ENCODE measurements around the gene SLC19A1. TPM values are rescaled to one million over a fixed set of nuclear protein-coding genes. Genes with fewer than 3 reads are reported as not detected.

Gene SLC19A1
- total RNA-seq, 1 experiment from 2014 or later, result 4.3 TPM

DNA sequence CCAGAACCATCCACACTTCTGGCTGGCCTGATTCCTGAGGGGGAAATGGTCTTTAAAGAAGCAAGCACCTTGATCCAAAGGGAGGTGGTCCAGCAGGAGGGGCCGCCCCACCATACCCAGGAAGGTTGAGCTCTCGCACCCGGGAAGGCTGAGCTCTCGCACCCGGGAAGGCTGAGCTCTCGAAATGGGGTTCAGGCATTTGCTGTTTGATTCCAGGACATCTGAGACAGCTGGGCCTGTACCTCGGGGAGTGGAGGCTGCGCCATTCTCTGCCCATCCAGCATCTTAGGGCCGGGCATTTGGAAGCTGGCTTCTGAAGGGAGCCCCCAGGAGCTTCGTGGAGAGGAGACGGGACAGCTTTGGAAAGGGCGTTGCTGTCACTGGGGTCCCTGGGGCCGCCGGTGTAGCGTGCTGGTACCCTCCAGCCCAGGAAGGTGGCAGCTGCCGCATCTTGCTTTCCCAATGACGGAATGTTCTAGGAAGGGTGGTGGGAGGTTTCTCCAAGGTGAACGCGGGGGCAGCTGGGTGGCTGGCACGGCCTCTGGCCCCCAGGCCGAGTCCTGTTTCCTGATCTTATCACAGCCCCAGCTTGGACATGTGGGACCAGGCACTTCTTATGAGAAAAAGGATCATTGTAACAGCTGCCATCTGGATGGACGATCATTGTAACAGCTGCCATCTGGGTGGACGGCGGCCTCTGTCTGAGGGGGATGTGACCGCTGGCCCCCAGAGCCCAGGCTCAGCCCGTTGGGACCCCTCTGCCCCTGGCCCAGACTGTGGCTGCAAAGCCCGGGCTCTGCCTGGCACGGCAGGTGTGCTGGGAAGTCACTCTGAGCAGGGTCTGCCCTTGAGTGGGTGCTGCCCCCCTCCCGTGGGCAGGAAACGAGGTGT, 75.7 kb downstream of the SLC19A1 start:
- Histone ChIP-seq H3K4me3 (ENCODE audit: low read length) (no peak overlapping the region), H3K27me3 (ENCODE audit: low read length) (no peaks in the 10 kb centered on the region), H3K27ac (ENCODE audit: low read length) (no peak overlapping the region), H3K36me3 (ENCODE audit: insufficient read depth, low read length) (no peaks in the 10 kb centered on the region), H2AFZ (ENCODE audit: low read length) (no peak overlapping the region), H3K79me2 (ENCODE audit: low read length) (no peaks in the 10 kb centered on the region), H3K9ac (ENCODE audit: low read length) (no peak overlapping the region), H3K4me2 (ENCODE audit: low read depth, low read length, poor library complexity, severe bottlenecking) (no peak overlapping the region), H3K4me1 (ENCODE audit: low read length) (no peaks in the 10 kb centered on the region), H3K9me3 (ENCODE audit: low read length) (no peaks in the 10 kb centered on the region), H3K9me2 (replicated peaks; ENCODE audit: insufficient read depth, low read length) (no peaks in the 10 kb centered on the region), H4K20me1 (ENCODE audit: insufficient read depth, low read depth, low read length) (no peaks in the 10 kb centered on the region)
- no peak for DNase-seq

DNA sequence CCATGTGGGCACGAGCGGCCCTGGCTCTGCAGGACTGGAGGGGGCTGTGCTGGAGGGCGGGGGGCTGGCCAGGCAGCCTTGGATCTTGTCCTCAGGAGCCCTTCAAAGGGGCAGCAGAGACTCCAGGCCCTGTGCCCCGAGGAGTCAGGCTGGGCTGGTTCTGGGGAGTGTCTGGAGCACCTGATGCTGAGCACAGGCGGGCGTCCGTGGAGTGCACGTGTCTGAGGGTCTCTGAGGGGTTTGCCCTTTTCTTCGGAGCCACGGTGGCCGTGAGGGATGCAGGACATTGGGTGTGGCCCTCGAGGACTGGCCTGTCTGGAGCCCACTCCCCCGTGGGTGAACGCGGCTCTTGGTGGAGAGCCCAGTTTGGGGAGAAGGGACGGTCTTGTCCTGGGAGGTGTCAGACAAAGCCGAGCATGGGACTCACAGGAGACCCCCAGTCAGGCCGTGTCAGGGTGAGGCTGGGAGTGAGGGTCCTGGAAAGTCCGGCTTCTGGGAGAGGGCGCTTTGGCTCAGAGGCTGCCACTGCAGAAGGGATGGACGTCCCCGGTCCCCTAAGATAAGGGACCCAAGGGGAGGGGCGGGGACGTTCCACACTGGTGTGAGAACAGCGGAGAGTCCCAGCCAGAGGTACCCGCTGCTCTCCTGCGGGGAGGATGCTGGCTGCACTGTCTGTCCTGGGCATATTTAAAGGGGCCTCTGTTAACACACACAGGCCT, 76.5 kb downstream of the SLC19A1 start:
- H3K9me3 ChIP-seq (ENCODE audit: low read length), result no peaks in the 10 kb centered on the region
- no peak overlapping the region for H3K4me2 ChIP-seq (ENCODE audit: low read depth, low read length, poor library complexity, severe bottlenecking)
- H2AFZ ChIP-seq (ENCODE audit: low read length), result no peak overlapping the region
- H3K79me2 ChIP-seq (ENCODE audit: low read length), result no peaks in the 10 kb centered on the region
- no peaks in the 10 kb centered on the region for H3K9me2 ChIP-seq (replicated peaks; ENCODE audit: insufficient read depth, low read length)
- DNase-seq, result no peak
- no peaks in the 10 kb centered on the region for H4K20me1 ChIP-seq (ENCODE audit: insufficient read depth, low read depth, low read length)
- H3K4me3 ChIP-seq (ENCODE audit: low read length), result no peak overlapping the region
- H3K9ac ChIP-seq (ENCODE audit: low read length), result no peak overlapping the region
- no peaks in the 10 kb centered on the region for H3K27me3 ChIP-seq (ENCODE audit: low read length)
- no peaks in the 10 kb centered on the region for H3K36me3 ChIP-seq (ENCODE audit: insufficient read depth, low read length)
- H3K4me1 ChIP-seq (ENCODE audit: low read length), result no peaks in the 10 kb centered on the region
- no peak overlapping the region for H3K27ac ChIP-seq (ENCODE audit: low read length)

DNA sequence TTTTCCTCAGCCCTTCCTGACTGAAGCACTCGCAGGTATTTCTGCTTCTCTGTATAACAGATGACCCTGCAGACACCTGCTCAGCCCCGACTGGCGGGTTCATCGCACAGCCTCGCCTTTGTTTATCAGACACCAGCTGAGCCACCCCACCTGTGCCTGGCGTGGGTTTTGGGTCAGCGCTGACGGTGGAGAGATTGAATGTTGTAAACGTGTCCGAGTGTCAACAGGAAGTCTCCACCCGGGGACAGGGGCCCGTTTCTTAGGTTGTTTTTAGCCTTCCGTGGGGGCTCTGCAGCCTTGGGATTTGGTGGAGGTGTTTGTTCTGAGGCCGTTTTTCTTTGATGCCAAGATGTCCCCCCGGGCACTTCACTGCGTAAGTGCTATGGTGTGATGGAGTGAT, 77.1 kb downstream of the SLC19A1 start:
- H4K20me1 ChIP-seq (ENCODE audit: insufficient read depth, low read depth, low read length), result no peaks in the 10 kb centered on the region
- H3K9me3 ChIP-seq (ENCODE audit: low read length), result no peaks in the 10 kb centered on the region
- H3K4me1 ChIP-seq (ENCODE audit: low read length), result no peaks in the 10 kb centered on the region
- no peaks in the 10 kb centered on the region for H3K79me2 ChIP-seq (ENCODE audit: low read length)
- H3K4me2 ChIP-seq (ENCODE audit: low read depth, low read length, poor library complexity, severe bottlenecking), result no peak overlapping the region
- no peaks in the 10 kb centered on the region for H3K36me3 ChIP-seq (ENCODE audit: insufficient read depth, low read length)
- no peak overlapping the region for H3K9ac ChIP-seq (ENCODE audit: low read length)
- no peak overlapping the region for H2AFZ ChIP-seq (ENCODE audit: low read length)
- H3K27me3 ChIP-seq (ENCODE audit: low read length), result no peaks in the 10 kb centered on the region
- no peaks in the 10 kb centered on the region for H3K9me2 ChIP-seq (replicated peaks; ENCODE audit: insufficient read depth, low read length)
- no peak for DNase-seq
- no peak overlapping the region for H3K4me3 ChIP-seq (ENCODE audit: low read length)
- no peak overlapping the region for H3K27ac ChIP-seq (ENCODE audit: low read length)

DNA sequence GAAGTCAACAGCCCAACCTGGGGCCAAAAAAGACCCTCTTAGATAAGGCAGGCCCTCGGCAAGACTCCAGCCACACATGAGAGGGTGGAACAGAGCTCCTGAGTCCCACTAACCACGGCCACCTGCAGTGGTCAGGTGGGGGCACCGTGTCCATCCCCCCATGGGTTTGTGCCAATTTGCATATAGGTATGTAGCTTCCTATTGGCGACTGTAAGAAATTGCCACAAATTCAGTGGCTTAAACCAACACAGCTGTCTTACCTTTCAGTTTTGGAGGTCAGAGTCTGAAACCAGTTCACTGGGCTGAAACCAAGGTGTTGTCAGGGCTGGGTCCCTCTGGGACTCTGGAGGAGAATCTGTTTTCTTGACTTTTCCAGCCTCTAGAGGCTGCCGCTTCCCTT, 77.9 kb downstream of the SLC19A1 start:
- Histone ChIP-seq H3K27me3 (ENCODE audit: low read length) (no peaks in the 10 kb centered on the region), H4K20me1 (ENCODE audit: insufficient read depth, low read depth, low read length) (0 out of 2 replicates have a peak, but pooled peaks cover 3% of the 10 kb centered on the region), H3K36me3 (ENCODE audit: insufficient read depth, low read length) (no peaks in the 10 kb centered on the region), H3K9me2 (replicated peaks; ENCODE audit: insufficient read depth, low read length) (no peaks in the 10 kb centered on the region), H3K4me2 (ENCODE audit: low read depth, low read length, poor library complexity, severe bottlenecking) (no peak overlapping the region), H3K79me2 (ENCODE audit: low read length) (no peaks in the 10 kb centered on the region), H3K27ac (ENCODE audit: low read length) (no peak overlapping the region), H3K9ac (ENCODE audit: low read length) (no peak overlapping the region), H2AFZ (ENCODE audit: low read length) (no peak overlapping the region), H3K4me1 (ENCODE audit: low read length) (no peaks in the 10 kb centered on the region), H3K9me3 (ENCODE audit: low read length) (no peaks in the 10 kb centered on the region), H3K4me3 (ENCODE audit: low read length) (no peak overlapping the region)
- no peak for DNase-seq

DNA sequence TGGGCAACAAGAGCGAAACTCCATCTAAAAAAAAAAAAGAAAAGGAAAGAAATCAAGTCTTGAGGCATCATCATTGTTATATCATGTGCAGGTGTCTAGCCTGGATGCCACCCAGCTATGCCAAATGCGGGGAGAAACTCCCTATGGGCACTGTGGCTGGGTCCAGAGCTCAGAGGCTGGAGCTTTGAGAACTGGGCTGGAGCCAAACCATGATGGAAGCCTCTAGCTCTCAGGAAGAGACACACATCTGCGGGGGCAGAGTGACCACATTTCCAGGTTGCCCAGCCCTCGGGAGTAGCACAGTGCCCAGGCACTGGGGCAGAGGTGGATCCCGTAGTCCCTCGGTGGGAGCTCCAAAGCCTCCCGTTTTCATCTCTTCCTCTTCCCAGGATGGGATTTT, 78.4 kb downstream of the SLC19A1 start:
- H3K9me3 ChIP-seq (ENCODE audit: low read length), result no peaks in the 10 kb centered on the region
- 0 out of 2 replicates have a peak, but pooled peaks cover 3% of the 10 kb centered on the region for H4K20me1 ChIP-seq (ENCODE audit: insufficient read depth, low read depth, low read length)
- no peaks in the 10 kb centered on the region for H3K36me3 ChIP-seq (ENCODE audit: insufficient read depth, low read length)
- H3K4me3 ChIP-seq (ENCODE audit: low read length), result no peak overlapping the region
- no peak for DNase-seq
- H3K79me2 ChIP-seq (ENCODE audit: low read length), result no peaks in the 10 kb centered on the region
- no peak overlapping the region for H3K4me2 ChIP-seq (ENCODE audit: low read depth, low read length, poor library complexity, severe bottlenecking)
- H3K9me2 ChIP-seq (replicated peaks; ENCODE audit: insufficient read depth, low read length), result no peaks in the 10 kb centered on the region
- no peaks in the 10 kb centered on the region for H3K27me3 ChIP-seq (ENCODE audit: low read length)
- no peak overlapping the region for H3K27ac ChIP-seq (ENCODE audit: low read length)
- no peak overlapping the region for H3K9ac ChIP-seq (ENCODE audit: low read length)
- H2AFZ ChIP-seq (ENCODE audit: low read length), result no peak overlapping the region
- no peaks in the 10 kb centered on the region for H3K4me1 ChIP-seq (ENCODE audit: low read length)

DNA sequence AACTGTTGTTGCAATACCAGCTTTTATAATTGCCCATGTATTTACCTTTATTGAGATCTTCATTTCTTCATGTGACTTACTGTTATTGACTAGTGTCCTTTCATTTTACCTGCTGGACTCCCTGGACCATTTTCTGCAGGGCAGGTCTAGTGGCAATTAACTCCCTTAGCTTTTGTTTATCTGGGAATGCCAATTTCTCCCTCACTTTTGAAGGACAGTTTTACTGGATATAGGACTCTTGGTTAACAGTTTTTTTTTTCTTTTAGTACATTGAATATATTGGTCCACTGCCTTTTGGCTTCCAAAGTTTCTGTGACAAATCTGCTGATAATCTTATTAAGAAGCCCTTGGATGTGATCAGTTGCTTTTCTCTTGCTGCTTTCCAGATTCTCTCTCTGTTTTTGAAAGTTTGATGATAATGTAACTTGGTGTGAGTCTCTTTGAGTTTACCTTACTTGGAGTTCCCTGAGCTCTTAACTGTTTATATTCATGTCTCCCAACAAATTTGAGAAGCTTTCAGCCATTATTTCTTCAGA, 80.4 kb downstream of the SLC19A1 start:
- H3K36me3 ChIP-seq (ENCODE audit: insufficient read depth, low read length), result no peaks in the 10 kb centered on the region
- H3K79me2 ChIP-seq (ENCODE audit: low read length), result no peaks in the 10 kb centered on the region
- H3K27ac ChIP-seq (ENCODE audit: low read length), result no peak overlapping the region
- no peaks in the 10 kb centered on the region for H3K9me2 ChIP-seq (replicated peaks; ENCODE audit: insufficient read depth, low read length)
- DNase-seq, result no peak
- no peak overlapping the region for H3K9ac ChIP-seq (ENCODE audit: low read length)
- no peak overlapping the region for H3K4me3 ChIP-seq (ENCODE audit: low read length)
- H3K4me2 ChIP-seq (ENCODE audit: low read depth, low read length, poor library complexity, severe bottlenecking), result no peak overlapping the region
- H2AFZ ChIP-seq (ENCODE audit: low read length), result no peak overlapping the region
- no peaks in the 10 kb centered on the region for H3K9me3 ChIP-seq (ENCODE audit: low read length)
- H4K20me1 ChIP-seq (ENCODE audit: insufficient read depth, low read depth, low read length), result 0 out of 2 replicates have a peak, but pooled peaks cover 3% of the 10 kb centered on the region
- H3K27me3 ChIP-seq (ENCODE audit: low read length), result no peaks in the 10 kb centered on the region
- H3K4me1 ChIP-seq (ENCODE audit: low read length), result no peaks in the 10 kb centered on the region

DNA sequence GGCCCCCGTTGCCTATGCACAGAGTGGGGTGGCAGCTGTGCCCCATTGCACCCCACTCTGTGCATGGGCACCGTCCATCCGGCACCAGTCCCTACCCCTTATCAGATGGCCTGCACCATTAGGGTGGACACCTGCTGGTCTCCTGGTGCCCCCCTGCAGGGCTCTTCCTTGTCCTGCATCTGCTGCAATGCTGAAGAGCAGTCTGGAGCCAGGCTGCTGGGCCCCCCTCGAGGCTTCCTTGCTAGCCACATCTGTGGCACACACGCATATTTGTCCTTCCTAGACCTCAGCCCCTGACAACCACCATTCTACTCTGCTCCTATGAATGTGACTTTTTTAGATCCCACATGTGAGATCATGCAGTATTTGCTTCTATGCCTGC, 80.9 kb downstream of the SLC19A1 start:
- H3K9me3 ChIP-seq (ENCODE audit: low read length), result no peaks in the 10 kb centered on the region
- no peaks in the 10 kb centered on the region for H3K79me2 ChIP-seq (ENCODE audit: low read length)
- H3K9ac ChIP-seq (ENCODE audit: low read length), result no peak overlapping the region
- H3K36me3 ChIP-seq (ENCODE audit: insufficient read depth, low read length), result no peaks in the 10 kb centered on the region
- H3K27me3 ChIP-seq (ENCODE audit: low read length), result no peaks in the 10 kb centered on the region
- no peak for DNase-seq
- H3K27ac ChIP-seq (ENCODE audit: low read length), result no peak overlapping the region
- H3K9me2 ChIP-seq (replicated peaks; ENCODE audit: insufficient read depth, low read length), result no peaks in the 10 kb centered on the region
- no peak overlapping the region for H3K4me3 ChIP-seq (ENCODE audit: low read length)
- H3K4me2 ChIP-seq (ENCODE audit: low read depth, low read length, poor library complexity, severe bottlenecking), result no peak overlapping the region
- no peak overlapping the region for H2AFZ ChIP-seq (ENCODE audit: low read length)
- H3K4me1 ChIP-seq (ENCODE audit: low read length), result no peaks in the 10 kb centered on the region
- H4K20me1 ChIP-seq (ENCODE audit: insufficient read depth, low read depth, low read length), result 0 out of 2 replicates have a peak, but pooled peaks cover 3% of the 10 kb centered on the region

Data from Karpas-422 (cell line).